GM18873 (cell line): ENCODE results near the gene CYTH1.
A peak's percentile ranks its signal among the peaks of the same experiment; 100 is the strongest.

Experiments
- ATAC-seq: cut with Tn5 transposase; IDR thresholded peaks from one replicate; pipeline ENCODE4 v1.9.1; 2021; ENCODE audit warnings: mild to moderate bottlenecking, moderate library complexity, moderate number of reproducible peaks; ENCODE audit not compliant: unreplicated experiment, low FRiP score

Gene CYTH1, protein sequence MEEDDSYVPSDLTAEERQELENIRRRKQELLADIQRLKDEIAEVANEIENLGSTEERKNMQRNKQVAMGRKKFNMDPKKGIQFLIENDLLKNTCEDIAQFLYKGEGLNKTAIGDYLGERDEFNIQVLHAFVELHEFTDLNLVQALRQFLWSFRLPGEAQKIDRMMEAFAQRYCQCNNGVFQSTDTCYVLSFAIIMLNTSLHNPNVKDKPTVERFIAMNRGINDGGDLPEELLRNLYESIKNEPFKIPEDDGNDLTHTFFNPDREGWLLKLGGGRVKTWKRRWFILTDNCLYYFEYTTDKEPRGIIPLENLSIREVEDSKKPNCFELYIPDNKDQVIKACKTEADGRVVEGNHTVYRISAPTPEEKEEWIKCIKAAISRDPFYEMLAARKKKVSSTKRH

DNA sequence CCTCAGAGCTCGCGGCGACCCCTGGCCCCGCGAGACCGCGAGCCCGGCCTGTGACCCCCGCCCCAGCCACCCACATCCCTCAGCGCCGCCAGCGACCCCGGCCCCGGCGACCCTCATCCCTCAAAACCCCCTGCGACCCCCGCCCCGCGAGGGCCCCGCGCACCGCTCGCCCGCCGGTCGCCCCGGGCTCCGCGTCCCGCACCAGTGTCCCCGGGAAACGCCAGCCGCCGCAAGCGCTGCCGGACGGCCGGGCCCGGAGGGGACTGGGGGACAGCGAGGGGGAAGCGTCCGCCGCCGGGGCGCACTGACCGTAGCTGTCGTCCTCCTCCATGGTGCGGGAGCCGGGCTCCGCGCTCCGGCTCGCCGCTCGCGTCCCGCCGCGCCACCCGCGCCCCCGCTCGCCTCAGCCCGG lies at the start of gene CYTH1:
Gene CYTH1, minus strand, starts transcription at position 381 of the 412 bp plus-strand sequence. Its CDS starts 50 bp downstream, at position 331.
- peak; percentile 19 for ATAC-seq

DNA sequence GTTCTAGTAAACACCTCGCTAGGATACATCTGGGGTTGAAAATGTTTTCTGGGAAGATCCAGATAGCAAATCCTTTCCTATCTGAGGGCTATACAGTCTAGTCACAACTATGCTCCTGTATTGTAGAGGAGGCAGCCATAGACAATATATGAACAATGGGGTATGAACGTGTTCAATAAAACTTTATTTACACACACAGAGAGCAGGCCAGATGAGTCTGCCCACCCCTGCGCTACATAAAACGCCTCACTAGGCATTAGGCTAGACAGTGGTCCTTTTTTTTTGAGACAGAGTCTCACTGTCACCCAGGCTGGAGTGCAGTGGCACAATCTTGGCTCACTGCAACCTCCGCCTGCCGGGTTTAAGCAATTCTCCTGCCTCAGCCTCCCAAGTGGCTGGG lies 47.4 kb upstream of the CYTH1 start:
- ATAC-seq: no peak

DNA sequence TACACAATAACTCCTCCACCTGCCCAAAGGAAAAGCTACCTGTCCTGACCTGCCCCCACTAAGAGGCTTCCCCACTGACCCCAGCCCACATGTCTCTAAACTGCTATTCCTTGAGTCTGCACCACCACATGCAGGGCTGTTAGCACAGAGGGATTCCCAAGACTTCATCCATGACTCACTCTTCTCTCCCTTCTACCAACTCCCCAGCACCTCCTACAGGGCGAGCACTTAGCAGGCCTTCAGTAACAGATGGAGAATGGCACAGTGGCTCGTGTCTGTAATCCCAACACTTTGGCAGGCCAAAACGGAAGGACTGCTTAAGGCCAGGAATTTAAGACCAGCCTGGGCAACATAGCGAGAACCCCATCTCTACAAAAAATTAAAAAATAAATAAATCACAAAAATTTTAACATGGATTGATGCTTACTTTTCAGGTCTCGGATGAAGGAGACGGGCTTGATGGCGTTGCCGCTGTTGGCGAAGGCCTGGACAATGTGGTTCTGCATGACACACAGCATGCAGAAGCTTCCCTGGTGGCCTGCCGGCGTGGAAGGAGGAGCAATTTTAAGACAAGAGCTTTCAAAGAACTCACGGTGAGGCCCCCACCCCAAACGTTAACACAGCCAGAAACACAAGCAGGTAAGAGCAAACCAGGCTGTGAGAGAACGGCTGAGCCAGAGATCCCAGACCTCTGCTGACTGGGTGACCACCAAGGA lies 46.6 kb upstream of the CYTH1 start:
- no peak for ATAC-seq

DNA sequence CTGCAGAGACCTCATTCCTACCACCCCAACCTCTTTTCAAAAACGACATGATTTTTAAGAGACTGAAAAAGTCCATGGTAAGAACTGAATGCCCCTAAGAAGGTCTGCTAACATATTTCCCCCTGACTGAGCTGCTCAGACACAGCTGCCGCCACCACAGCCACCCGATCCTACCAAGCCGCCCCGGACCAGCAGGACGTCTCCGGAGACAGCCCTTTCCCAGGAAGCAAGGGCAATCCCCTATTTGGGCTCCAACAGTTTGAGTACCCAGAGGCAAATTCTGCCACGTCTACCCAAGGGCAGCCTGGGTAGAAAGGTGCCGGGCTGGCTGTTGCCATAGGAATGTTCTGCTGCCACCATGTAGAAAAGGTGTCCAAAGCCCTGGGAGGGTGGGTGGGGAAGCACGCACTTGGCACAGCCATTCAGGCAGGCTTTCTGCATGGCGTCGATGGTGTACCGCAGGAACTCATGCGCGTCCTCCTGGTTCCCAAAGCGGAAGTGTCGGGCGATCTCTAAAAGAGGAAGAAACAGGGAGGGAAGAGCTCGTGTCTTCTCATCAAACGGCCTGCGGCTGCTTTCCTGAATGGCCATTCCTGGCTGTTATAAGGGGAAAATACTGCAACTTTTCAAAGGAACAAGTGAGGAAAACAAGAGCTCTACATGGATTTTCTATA lies 44.9 kb upstream of the CYTH1 start:
- no peak for ATAC-seq

DNA sequence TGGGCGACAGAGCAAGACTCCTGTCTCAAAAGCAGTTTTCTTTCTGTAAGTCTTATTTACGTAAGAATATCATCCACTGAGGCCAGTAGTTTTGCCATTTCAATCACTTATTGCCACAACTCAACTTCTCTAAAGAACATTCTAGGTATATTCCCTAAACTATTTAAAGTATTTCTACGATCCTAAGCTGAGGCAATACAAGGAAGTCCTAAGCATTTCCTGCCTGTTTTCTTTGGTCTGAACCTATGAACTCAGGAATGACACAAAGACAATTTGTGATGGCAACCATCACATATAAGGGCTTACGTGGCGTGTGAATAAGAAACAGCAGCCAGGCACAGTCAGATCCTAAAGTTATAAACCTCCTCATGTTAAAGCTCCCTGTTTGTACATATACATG lies 44.3 kb upstream of the CYTH1 start:
- no peak for ATAC-seq

DNA sequence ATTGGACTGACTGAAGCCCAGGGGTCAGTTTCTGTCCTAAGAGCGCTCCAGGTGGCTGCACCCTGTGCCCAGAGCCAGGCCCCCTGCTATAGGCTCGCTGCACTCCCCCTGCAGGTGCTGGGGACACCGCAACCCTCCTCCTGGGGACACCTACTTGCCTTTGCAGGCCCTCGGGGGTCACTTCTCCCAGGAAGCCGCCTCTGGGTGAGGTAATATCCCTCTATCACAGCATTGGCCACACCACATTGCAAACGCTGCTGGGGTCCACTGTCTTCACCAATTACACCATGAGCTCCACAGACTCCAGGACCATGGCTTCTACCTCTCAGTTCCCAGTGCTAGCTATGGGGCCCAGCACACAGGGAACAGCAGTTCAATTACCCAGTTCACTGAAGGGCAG lies 43.6 kb upstream of the CYTH1 start:
- no peak for ATAC-seq

DNA sequence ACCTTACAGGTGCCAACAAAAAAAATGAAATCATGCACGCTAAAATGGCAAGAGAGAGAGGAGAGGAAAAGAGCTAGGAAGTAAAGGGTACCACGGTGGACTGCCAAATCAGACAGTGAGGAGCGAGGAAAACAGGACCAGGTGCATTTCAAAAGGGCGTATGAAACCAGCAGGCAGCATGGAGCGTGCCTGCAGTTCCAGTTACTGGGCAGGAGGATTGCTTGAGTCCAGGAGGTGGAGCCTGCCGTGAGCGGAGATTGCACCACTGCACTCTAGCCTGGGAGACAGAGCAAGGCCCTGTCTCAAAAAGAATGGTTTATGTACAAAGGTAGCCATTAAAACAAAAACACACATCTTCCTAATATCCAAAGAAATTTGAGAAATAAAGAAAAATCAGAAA lies 42.2 kb upstream of the CYTH1 start:
- no peak for ATAC-seq

DNA sequence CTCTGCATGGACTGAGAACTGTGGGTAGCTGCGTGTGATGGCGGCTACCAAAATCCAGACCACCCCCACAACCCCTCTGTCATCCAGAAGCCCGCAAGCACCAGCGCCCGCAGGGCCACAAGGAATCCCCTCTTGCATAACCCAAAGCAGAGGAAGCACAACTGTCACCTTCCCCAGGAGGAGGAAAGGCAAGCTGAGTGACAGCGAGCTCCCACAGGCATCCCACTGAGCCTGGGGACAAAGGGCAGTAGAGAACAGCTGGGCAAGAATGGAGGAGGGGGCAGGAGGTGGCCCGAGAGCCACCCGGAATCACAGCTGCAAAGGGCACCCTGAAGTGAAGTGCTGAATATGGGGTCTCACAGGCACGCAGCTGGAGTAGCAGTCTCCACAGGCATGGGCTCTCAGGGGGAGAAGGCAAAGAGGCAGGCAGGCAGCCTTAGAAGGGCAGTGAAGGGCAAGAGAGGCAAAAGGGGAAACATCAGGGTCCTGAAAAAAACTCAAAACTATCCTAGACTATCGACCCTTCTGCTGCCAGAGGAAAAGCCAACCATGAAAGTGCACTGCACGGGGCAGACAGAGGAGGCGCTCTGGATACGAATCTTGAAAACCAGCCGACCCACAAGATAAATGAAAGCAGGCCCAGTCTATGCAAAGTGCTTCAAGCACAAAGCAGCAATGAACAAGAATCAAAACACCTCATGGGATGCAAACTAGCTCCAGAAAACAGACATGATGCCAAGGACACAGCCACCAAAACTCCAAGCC lies 41.4 kb upstream of the CYTH1 start:
- no peak for ATAC-seq

DNA sequence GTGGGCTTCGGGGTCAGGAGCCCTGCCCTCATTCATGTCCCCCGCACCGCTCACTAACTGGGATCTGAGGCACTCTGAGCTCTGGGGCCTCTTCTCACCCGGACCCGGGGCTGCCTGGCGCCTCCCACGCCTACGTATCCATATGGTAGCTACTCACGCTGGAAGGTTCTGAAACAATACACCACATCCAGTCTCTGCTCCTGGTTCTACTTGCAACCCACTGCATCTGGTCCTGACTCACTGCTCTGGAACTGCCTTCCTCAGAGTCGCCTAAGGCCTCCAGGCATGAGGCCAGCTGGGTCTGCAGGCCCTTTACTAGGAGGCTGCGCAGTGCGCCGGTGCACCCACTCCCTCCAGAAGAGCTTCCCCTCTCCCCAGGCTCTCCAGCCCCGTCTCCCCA lies 40.5 kb upstream of the CYTH1 start:
- ATAC-seq: no peak

DNA sequence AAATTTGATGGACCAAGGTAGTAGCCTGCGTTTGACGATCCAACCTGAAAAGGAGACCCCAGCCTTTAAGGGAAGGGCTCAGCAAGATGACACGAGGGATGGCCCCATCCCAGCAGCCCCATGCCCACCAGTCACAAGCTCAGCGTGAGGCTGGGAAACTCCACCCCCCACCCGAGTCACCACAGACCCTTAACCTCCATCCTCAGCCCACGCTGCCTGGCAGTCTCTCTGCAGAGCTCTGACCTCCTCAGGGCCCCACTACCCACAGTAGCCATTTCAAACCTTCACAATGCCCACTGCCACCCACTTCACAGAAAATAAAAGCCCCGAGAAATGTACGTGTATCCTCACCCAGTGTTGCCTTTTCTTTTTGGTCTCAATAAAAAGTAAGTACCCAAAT lies 39.9 kb upstream of the CYTH1 start:
- no peak for ATAC-seq

DNA sequence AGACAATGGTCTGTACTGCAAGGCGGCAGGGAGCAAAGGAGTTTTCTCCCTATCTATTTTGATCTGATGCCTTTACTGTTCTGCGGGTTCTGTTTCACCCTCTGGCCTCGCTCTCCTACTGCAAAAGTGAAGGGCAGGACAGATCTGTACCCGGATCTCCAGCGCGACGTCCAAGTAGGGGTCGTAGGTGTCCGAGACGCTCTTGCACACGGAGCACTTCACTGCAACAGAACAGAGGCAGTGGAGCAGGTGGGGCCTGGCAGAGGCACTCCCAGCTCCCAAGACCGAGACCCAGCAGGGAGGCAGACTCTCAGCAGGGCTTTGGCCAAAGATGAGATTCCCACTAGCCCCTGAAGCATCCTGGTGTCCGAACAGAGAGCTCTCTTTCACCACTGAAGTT lies 38.8 kb upstream of the CYTH1 start:
- no peak for ATAC-seq

DNA sequence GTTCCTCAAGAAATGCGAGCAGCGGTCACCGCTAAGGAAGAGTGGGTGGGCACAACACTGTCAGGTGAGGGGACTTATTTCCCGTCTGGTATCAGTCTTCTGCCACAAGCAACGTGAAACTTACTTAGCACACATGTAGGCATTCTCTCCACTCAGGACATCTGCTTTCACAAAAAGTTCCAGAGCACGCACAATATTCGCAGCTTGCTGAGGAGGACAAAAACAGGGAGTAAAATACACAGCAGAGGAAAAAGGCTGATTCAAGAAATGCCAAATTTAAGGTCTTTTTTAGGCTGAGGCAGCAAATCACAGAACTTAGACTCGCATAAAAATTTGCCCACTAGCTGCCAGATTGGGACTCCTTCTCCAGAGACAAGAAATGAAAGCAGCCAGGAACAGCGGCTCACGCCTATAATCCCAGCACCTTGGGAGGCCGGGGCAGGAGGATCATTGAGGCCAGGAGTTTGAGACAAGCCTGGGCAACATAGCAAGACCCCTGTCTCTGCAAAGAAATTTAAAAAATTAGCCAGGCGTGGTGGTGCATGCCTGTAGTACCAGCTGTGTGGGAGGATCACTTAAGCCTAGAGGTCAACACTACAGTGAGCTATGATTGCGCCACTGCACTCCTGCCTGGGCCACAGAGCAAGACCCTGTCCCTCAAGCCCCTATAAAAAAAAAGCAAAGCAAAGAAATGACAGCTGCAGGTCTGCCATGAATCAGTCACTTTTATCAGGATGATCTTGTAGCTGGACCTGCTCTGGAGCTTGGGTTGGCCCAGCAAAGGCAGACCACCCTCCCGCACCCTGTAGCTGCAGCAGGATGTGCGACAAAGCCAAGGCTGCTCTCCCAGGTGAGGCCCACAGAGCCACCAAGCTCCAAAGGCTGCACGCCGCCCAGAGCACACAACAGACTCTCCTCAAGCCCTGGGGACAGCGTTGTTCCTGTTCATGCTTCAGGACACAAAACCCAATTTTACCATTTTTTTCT lies 38.0 kb upstream of the CYTH1 start:
- ATAC-seq: no peak

DNA sequence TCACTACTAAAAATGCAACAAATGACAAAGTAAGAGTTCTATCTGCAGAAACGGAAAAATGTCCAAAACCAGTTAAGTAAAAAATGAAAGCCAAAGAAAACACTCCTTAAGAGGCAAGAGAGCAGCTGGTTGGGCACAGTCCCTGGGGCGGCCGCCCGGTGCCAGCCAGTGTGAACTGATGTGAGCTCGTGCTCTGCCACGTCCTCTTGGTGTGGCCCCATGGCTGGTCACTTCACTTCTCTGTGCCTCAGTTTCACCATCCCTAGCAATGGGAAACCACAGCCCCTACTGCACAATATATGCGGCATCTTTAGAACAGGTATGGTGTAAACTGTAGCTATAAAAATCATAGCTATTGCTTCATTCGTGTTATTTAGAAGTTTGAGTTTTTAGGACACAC lies 37.3 kb upstream of the CYTH1 start:
- no peak for ATAC-seq

DNA sequence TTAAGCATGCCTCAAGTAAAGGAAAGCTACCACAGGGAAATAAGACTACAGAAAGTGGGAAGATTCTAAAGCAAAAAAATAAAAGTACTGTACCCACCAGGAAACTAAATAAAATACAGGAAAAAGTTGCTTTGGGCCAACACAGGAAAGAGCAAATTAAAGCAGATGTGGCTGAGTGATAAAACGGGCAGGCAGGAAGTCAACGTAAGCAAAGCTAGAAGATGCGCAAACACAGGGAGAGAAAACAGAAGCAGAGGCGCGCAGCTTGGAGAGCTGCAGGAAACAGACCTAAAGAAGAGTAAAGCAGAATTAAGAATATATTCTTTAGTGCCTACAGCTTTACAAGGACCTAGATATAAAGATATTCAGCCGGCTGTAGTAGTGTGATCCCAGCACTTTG lies 36.9 kb upstream of the CYTH1 start:
- ATAC-seq: no peak

DNA sequence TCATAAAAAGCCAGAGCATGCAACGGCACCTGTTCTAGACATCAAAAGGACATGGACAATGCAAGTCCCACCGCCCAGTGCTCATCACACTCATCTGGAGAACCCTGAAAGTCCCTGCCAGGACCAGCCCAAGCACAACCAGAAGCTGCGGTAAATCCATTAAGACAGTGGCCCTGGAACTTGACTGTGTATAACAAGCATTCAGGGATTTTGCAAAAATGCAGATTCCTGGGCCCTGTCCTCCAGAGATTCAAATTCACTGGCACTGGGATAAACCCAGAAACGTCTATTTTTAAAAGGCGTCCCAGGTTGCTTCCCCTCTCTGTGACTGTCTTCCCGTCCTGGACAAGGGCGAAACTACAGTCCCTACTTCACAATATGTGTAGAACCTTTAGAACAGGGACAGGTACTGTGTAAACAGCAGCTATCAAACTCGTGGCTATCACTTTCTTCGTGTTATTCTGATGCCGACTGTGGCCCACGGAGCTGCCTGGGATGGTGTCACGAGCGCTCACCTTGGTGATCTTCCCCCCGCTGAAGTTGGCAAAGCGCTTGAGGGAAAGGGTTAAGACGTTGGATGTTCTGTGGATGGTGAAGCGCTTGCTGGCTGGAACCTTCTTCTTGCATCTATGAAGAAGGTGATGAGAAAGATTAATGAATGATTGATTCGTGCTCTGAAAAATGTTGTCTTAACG lies 36.2 kb upstream of the CYTH1 start:
- ATAC-seq: no peak

DNA sequence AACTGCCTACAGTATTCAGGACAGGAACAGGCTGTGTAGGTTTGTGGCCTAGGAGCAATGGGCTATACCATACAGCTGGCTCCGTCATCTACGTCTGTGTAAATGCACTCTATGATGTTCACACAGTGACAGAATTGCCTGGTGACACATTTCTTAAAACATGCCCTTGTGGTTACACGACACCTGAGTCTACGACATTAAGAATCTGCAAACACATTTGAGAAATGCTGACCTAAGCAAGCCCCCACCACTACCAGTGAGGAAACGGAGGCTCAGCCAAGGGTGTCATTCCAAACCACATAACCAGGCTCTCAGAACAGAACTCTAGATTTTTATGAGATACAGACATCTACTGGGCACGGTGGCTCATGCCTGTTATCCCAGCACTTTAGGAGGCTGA lies 35.0 kb upstream of the CYTH1 start:
- ATAC-seq: no peak

DNA sequence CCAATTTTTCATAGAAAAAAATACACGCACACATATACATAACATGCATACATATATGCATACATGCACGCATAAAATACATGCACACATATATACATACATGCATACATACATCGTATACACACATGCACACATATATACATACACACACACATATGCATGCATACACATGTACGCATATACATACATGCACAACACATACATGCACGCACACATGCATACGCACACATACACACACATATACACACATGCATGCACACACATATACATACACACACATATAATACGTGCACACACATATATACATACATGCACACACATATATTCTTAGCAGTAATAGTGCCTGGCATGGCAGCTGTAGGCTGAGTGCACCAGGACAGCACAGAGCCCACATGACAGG lies 33.6 kb upstream of the CYTH1 start:
- no peak for ATAC-seq

DNA sequence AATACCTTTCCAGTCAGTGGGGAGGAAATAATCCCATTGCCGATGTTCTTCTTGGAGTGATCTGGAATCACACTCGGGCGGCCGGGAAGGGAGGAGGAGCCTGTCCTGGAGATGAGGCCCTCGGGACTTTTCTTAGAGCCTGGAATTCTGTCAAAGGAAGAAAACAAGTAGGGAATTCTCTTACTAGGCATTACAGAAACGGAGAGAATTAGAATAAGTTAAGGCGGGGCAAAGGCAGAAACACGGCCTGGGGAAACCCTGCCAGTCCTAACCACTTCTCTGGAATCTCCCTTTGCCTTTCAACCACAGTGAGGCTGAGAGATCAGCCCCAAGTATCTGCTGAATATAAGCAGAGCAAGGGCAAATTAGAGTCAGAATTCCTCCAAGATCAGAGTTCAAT lies 30.8 kb upstream of the CYTH1 start:
- ATAC-seq: no peak

DNA sequence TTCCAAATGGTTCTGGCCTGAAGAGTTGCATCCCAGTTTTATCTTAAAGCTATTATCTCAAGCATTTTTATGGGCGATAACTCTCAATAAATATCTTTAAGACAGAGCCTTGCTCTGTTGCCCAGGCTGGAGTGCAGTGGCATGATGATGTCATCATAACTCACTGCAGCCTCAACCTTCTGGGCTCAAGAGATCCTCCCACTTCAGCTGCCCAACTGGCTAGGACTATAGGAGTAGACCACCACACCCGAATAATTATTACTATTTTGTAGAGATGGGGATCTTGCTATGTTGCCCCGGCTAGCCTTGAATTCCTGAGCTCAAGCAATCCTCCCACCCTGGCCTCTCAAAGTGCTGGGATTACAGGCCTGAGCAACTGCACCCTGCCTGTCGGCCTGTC lies 26.1 kb upstream of the CYTH1 start:
- ATAC-seq: no peak
